NCI-H460 (cell line): ENCODE measurements around the gene ARTN. TPM values are rescaled to one million over a fixed set of nuclear protein-coding genes. Genes with fewer than 3 reads are reported as not detected.
A peak's percentile ranks its signal among the peaks of the same experiment; 100 is the strongest.

Experiments
- DNase-seq: peaks from one replicate; pipeline ENCODE4 v3.0.0-alpha.2; 2016; ENCODE audit warnings: low read depth; ENCODE audit errors: extremely low read depth
- total RNA-seq: library from RNA; depleted of rRNA; stranded (reverse); fragments of >200 nt; shearing (Covaris generic); gene quantifications from 2 replicates; pipeline ENCODE4 v1.2.3, GENCODE V29; 2014

ARTN gene
- total RNA-seq, 1 experiment from 2014 or later: 10.7 TPM

- DNase-seq: no peak
Observed at GRCh38 chr1:43969416-43969745, 35.8 kb downstream of the ARTN start.

- DNase-seq: peak; percentile 90
Observed at GRCh38 chr1:43969746-43970466, 36.3 kb downstream of the ARTN start, which contains the start of gene DPH2. Gene DPH2 (plus strand): TSS chr1:43970010. CDS start chr1:43970176, 166 bp downstream.

- no peak for DNase-seq
Observed at GRCh38 chr1:43970502-43970901, 36.9 kb downstream of the ARTN start.

- DNase-seq: no peak
Observed at GRCh38 chr1:43970911-43971310, 37.3 kb downstream of the ARTN start.

- DNase-seq: no peak
Observed at GRCh38 chr1:43971336-43971980, 37.9 kb downstream of the ARTN start.

GRCh38 chr1:43973981-43974442 lies 40.4 kb downstream of the ARTN start:
- no peak for DNase-seq

GRCh38 chr1:43974443-43975248 lies 41.0 kb downstream of the ARTN start, which contains the start of gene ATP6V0B:
Gene ATP6V0B (plus strand): TSS chr1:43974960. CDS start chr1:43975041, 81 bp downstream.
- DNase-seq: peak; percentile 86

GRCh38 chr1:43975249-43975961 lies 41.8 kb downstream of the ARTN start:
- no peak for DNase-seq

GRCh38 chr1:43976045-43976444 lies 42.4 kb downstream of the ARTN start:
- DNase-seq: no peak

- no peak for DNase-seq
Observed at GRCh38 chr1:43976890-43977289, 43.3 kb downstream of the ARTN start.

- no peak for DNase-seq
Observed at GRCh38 chr1:43977376-43978263, 44.0 kb downstream of the ARTN start.

GRCh38 chr1:43978264-43978550 lies 44.6 kb downstream of the ARTN start:
- DNase-seq: no peak

GRCh38 chr1:43978551-43979260 lies 45.1 kb downstream of the ARTN start, which contains the start of gene B4GALT2:
Gene B4GALT2 (plus strand): TSS chr1:43979210. CDS start chr1:43981161, 1,951 bp downstream.
- DNase-seq: no peak

GRCh38 chr1:43979261-43979527 lies 45.6 kb downstream of the ARTN start:
- DNase-seq: no peak

- no peak for DNase-seq
Observed at GRCh38 chr1:43979528-43980254, 46.1 kb downstream of the ARTN start.

- DNase-seq: no peak
Observed at GRCh38 chr1:43980255-43981134, 46.9 kb downstream of the ARTN start.

GRCh38 chr1:43981135-43981491 lies 47.5 kb downstream of the ARTN start:
- DNase-seq: no peak

GRCh38 chr1:43981636-43982035 lies 48.0 kb downstream of the ARTN start:
- no peak for DNase-seq
